GM21515 (cell line): Measurements from ENCODE around the gene DOCK4.

Experiments
- ATAC-seq: cut with Tn5 transposase; IDR thresholded peaks from one replicate; pipeline ENCODE4 v1.9.1; 2021; ENCODE audit not compliant: unreplicated experiment

Gene DOCK4

DNA sequence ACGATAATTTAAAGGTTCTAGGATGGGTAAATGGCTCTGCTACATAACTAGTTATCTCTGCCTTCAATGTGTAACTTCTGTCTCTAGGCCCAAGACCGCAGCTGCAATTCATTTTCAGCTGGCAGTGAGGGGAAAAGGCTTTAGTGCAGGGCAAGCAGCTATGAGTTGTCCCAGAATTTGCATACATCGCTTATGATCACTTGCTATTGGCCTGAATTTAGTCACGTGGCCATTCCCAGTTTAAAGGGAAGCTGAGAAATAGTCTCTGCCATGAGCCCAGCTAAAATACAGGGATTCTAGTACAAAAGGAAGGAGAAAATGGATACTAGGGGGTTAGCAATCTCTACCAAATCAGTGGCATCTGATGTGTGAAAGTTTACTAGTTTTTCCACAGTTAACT is 498.1 kb downstream of the DOCK4 start:
- ATAC-seq: no peak

DNA sequence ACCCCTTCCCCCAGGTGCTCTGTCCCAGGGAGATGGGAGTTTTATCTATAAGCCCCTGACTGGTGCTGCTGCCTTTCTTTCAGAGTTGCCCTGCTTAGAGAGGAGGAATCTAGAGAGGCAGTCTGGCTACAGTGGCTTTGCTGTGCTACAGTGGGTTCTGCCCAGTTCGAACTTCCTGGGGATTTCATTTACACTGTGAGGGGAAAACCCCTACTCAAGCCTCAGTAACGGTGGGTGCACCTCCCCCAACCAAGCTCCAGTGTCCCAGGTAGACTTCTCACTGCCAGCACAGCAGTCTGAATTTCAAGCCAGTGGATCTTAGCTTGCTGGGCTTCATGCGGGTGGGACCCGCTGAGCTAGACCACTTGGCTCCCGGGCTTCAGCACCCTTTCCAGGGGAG is 500.4 kb downstream of the DOCK4 start:
- no peak for ATAC-seq

DNA sequence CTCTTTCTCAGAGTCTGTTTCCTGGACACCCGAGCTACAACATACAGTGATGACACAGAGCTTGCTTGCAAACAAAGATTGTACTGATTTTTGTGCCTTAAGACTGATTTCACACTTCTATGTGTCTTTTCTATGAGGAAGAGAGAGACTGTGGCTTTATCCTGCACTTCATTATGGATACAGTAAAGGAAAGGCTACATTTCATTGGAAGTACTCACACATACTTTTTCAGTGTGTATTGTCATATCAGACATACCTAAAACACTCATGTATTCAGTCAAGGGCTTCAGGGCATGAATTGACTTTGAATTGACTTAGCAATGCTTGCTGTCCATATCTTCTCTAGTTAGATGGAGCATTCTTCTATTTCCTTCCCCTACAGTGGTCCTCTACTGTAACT is 508.4 kb downstream of the DOCK4 start:
- no peak for ATAC-seq

DNA sequence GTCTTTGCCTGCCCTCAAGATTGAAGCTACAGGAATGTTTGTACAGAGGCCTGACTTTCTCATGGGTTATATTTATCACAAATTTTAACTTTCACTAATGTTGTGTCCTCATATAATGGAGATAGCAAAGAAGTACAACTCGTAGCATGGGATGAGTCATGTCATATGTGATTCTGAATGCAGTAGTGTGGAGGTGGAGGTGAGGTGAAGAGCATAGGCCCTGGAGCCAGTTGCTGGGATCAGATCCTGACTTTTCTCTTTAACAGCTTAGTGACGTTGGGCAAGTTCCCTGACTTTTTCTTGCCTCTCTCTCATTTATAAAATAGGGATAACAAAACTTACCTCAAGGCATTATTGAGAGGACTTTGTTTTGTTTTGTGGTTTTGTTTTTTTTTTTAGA is 511.8 kb downstream of the DOCK4 start:
- no peak for ATAC-seq

DNA sequence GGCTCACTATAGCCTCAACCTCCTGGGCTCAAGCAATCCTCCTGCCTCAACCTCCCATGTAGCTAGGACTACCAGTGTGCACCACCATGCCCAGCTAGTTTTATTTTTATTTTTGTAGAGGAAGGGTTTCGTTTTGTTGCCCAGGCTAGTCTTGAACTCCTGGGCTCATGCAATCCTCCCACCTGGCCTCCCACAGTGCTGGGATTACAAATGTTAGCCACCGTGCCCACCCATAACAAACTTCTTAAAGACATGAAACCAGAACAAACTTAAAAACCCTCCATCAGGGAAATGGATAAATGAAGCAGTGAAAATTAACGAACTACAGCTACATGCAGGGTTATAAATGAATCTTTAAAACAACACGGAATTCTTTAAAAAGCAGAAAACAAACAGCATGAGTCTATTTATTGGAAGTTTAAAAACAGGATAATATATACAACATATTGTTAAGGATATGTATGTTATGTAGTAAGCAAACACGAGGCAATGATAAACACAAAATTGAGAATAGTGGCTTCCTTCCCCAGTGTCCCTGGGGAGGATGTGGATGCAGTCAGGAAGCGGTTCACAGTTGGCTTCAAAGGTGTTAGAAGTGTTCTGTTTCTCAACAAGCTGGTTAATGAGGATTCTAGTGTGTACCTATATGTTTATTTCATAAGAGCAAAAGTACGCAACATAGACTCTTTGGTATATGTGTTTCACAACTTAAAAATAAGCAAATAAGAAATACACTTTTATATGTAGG is 515.7 kb downstream of the DOCK4 start:
- ATAC-seq: no peak

DNA sequence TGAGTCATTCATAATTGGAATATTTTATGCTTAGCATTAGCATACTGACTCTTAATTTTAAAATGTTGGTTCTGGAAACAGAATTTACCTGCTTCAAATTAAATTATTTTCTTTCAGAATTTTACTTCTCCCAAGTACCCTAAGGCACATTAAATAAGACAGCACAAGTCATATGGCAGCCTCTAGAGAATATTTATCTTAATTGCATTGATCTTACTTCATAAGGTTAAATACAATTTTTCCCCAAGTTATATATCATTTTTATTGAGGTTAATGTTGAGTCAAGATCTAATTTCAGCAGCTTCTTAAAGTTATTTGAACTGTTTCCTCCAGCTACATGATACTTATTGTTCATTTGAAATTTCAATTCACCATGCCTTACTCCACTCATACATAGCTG is 520.9 kb downstream of the DOCK4 start:
- no peak for ATAC-seq

DNA sequence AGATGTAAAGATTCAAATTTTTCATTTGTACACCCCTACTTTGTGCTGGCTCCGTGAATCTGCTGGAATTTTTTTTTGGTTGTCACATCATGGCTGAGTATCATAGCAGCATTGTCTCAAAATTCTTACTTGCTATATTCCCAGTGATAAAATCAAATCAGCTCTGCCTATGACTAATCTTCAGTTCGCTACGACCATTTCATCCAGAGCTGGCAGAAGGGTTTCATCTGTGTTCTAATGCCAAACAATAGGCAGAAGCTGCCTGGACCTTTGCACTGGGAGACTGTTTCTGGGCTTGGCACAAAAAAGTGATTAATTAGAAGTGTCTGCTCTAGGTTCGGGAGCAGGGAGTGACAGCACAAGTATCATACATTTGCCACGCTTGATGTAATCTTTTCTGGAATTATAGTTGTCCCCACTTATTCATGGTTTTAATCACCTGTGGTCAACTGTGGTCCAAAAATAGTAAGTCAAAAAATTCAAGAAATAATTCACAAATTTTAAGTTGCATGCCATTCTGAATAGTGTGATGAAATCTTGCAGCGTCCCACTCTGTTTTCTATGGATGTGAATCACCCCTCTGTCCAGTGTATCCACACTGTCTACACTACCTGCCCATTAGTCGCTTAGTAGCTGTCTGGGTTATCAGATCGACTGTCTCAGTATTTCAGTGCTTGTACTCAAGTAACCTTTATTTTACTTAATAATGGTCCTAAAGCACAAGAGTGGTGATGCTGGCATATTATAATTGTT is 523.4 kb downstream of the DOCK4 start:
- no peak for ATAC-seq

DNA sequence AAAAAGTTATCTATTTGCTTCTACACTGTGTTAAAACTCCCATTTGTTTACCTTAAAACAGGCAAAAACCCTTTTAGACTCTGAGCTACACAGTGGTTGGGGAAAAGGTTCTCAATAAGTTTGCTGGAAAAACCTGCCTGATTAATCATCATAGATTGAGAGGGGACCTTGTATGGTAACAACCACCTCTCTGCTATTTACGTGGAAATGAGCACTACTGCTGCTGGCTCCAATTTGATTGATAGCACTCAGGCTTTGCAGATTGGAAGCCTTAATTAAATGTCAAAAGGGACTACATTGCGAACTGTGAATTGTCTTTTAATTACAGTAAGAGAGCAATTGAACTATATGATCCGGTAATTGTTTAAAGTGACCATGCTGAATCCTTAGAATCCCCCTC is 525.0 kb downstream of the DOCK4 start:
- no peak for ATAC-seq

DNA sequence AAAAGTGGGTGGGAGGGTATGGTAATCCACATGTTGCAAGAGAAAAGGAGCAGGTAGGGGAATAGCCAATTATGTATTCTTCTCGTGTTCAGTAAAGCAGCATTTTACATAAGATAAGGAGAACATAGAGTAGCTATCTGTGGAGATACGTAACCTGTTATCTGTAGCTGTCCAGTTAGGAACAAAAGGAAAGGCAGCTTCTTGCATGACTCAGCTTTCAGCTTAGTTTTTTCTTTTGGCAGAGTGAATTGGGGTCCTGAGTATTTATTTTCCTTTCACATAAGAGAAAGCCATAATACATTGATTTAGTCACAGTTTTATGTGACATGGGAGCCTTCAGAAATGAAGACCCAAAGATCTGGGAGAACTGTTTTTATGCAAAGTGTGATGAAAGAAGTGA is 527.2 kb downstream of the DOCK4 start:
- no peak for ATAC-seq

DNA sequence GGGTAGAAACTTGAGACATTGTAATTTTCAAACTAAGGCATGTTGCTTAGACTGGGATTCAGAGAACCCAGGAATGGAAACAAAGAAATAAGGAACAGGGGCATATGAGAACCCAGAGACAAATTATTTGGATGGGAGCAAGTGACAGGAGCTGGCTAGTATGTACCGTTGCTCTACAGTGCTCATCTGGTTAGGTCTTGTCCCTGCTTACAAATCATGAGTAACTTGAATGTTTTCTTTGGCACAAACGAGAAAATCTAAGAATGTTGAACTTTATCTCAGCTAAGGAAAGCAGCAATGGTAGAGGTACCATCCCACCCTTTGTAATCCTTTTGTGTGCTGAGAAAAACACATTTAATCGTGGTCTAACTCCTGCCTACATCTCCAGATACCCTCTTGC is 527.9 kb downstream of the DOCK4 start:
- ATAC-seq: no peak

DNA sequence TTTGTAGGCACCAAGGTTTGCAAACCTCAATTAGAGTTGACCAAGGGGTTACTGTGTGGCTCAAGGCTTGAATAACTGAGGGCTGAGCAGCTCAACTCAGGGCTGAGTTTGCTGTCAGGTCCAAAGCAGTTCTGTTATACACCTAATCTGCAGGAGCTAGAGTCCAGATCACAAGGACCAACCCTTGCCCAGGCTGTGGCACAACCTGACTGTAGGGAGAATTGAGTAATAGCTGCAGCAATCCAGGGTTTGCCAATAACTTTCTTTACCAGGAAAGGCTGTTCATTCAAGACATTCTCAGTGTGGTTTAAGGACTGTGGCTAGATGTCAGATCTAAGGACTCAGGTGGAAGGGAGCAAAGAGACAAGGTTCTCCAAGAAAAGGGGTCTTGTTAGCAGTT is 528.4 kb downstream of the DOCK4 start:
- ATAC-seq: no peak

DNA sequence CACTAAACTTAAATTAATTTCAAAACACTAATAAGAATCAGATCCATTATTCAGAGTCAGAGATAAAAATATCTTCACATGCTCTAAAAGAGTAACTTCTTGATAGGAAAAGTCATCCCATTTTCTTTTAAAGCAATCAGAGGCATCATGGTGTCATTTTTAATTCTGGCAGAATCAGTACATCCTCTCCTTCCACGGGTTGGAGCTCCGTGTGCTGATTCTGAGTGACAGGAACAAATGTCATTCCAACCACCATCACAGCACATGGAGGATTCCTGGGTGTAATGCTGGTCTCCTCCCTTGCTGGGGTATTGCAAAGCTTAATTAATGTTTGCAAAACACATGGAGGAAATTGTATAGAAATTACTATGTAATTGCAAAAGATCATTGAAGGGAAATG is 529.4 kb downstream of the DOCK4 start:
- ATAC-seq: no peak
